ENCODE measurements around the gene CDC37. TPM values are rescaled to one million over a fixed set of nuclear protein-coding genes. Genes with fewer than 3 reads are reported as not detected.

CDC37 gene
- 98.9 and 126 TPM in 2 replicates for total RNA-seq

GRCh38 chr19:10403137-10404021 lies at the start of gene CDC37:
TSS of gene CDC37 (minus strand) at chr19:10403542. CDS start at chr19:10403479, 63 bp downstream.

GRCh38 chr19:10420444-10421239 lies 17.3 kb upstream of the CDC37 start, which contains the start of gene PDE4A:
TSS of gene PDE4A (plus strand) at chr19:10420538. CDS start at chr19:10420765, 227 bp downstream.

GRCh38 chr19:10380313-10381102 lies 22.8 kb downstream of the CDC37 start, which contains the start of gene TYK2:
TSS of gene TYK2 (minus strand) at chr19:10380572. CDS start at chr19:10378406, 2,166 bp downstream.

Other genes with a start within 250 kb of the CDC37 start
- 40.6 and 45.5 TPM in 2 replicates for gene DNMT1, start 208.6 kb downstream of the CDC37 start, total RNA-seq
- 10.6 and 18.1 TPM in 2 replicates for gene S1PR2, start 172.2 kb downstream of the CDC37 start, total RNA-seq
- 31.4 and 53.6 TPM in 2 replicates for gene MRPL4, start 151.3 kb downstream of the CDC37 start, total RNA-seq
- gene ICAM1, start 132.4 kb downstream of the CDC37 start, total RNA-seq, result 0.87 and 1.2 TPM in 2 replicates
- 0.22 and 2.4 TPM in 2 replicates for gene ICAM4, start 116.6 kb downstream of the CDC37 start, total RNA-seq
- 0.39 and 1.1 TPM in 2 replicates for gene ICAM5, start 113.6 kb downstream of the CDC37 start, total RNA-seq
- gene ZGLP1, start 93.7 kb downstream of the CDC37 start, total RNA-seq, result 0.39 and 0.87 TPM in 2 replicates
- 10.6 and 20.5 TPM in 2 replicates for gene FDX2, start 87.5 kb downstream of the CDC37 start, total RNA-seq
- gene RAVER1, start 70.0 kb downstream of the CDC37 start, total RNA-seq, result 9.8 and 19.5 TPM in 2 replicates
- gene ICAM3, start 63.9 kb downstream of the CDC37 start, total RNA-seq, result 5.7 and 5.9 TPM in 2 replicates
- gene TYK2, start 23.0 kb downstream of the CDC37 start, total RNA-seq, result 81.2 and 86.0 TPM in 2 replicates
- 0.87 and 1.6 TPM in 2 replicates for gene PDE4A, start 17.0 kb upstream of the CDC37 start, total RNA-seq
- 52.8 and 56.9 TPM in 2 replicates for gene KEAP1, start 99.8 kb upstream of the CDC37 start, total RNA-seq
- gene S1PR5, start 113.9 kb upstream of the CDC37 start, total RNA-seq, result 0.39 TPM in 1 of 2 replicates, not detected in the other
- gene ATG4D, start 140.4 kb upstream of the CDC37 start, total RNA-seq, result 17.7 and 20.9 TPM in 2 replicates
- gene KRI1, start 162.5 kb upstream of the CDC37 start, total RNA-seq, result 5.5 and 5.7 TPM in 2 replicates
- 0.76 and 2.4 TPM in 2 replicates for gene CDKN2D, start 165.4 kb upstream of the CDC37 start, total RNA-seq
- gene AP1M2, start 183.8 kb upstream of the CDC37 start, total RNA-seq, result 113 and 144 TPM in 2 replicates
- 188 and 341 TPM in 2 replicates for gene SLC44A2, start 222.0 kb upstream of the CDC37 start, total RNA-seq